Measurements from ENCODE around the gene DEPDC7. TPM values are rescaled to one million over a fixed set of nuclear protein-coding genes. Genes with fewer than 3 reads are reported as not detected.

Gene DEPDC7
- total RNA-seq, 1 experiment from 2014 or later = 4.4 TPM

DNA sequence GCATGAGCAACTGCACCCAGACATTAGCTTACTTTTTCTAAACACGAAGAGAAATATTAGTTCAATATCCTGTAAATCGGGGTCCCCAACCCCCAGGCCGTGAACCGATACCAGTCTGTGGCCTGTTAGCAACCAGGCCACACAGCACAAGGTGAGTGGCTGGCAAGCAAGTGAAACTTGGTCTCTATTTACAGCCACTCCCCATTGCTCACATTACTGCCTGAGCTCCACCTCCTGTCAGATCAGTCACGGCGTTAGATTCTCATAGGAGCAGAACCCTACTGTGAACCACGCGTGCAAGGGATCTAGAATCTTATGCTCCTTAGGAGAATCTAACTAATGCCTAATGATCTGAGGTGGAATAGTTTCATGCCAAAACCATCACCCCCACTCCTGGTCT lies 27.8 kb upstream of the DEPDC7 start:
- Histone ChIP-seq H3K27ac (ENCODE audit: insufficient read length, low read depth, low read length) (no peak overlapping the region), H4K20me1 (ENCODE audit: control insufficient read depth, insufficient read depth, insufficient read length) (no peaks in the 10 kb centered on the region), H3K4me1 (ENCODE audit: insufficient read depth, low read length) (no peaks in the 10 kb centered on the region), H2BK120ac (ENCODE audit: low read depth, low read length, poor library complexity, severe bottlenecking) (no peak overlapping the region), H3K9ac (ENCODE audit: extremely low read depth, insufficient read length, low read length) (no peak overlapping the region), H3K18ac (ENCODE audit: insufficient read length, low read depth, low read length) (no peak overlapping the region), H3K4ac (ENCODE audit: low read depth, low read length) (no peak overlapping the region), H3K4me2 (ENCODE audit: insufficient read depth, insufficient read length, low read length) (no peak overlapping the region), H3T11ph (ENCODE audit: low read length) (no peak overlapping the region), H2BK12ac (ENCODE audit: insufficient read length, low read depth, low read length) (no peak overlapping the region), H3K23ac (ENCODE audit: insufficient read length, low read depth, low read length) (no peak overlapping the region), H3K79me2 (ENCODE audit: insufficient read depth, low read length) (no peaks in the 10 kb centered on the region), H2BK20ac (ENCODE audit: low read depth, low read length, poor library complexity, severe bottlenecking) (no peak overlapping the region), H2AK5ac (ENCODE audit: insufficient read length, low read length) (no peak overlapping the region), H2BK5ac (ENCODE audit: insufficient read length, low read length) (no peak overlapping the region), H3K27me3 (ENCODE audit: insufficient read depth, low read length) (no peaks in the 10 kb centered on the region), H2AFZ (ENCODE audit: low read length) (no peak overlapping the region), H2BK15ac (ENCODE audit: low read depth, low read length) (no peak overlapping the region), H3K14ac (ENCODE audit: insufficient read depth, low read length) (no peak overlapping the region), H3K9me3 (ENCODE audit: control insufficient read depth, low read depth, low read length) (no peaks in the 10 kb centered on the region), H3K79me1 (ENCODE audit: insufficient read depth, low read depth, low read length, poor library complexity, severe bottlenecking) (no peaks in the 10 kb centered on the region), H3K23me2 (ENCODE audit: insufficient read length, low read depth, low read length, poor library complexity, severe bottlenecking) (no peaks in the 10 kb centered on the region), H3K56ac (ENCODE audit: insufficient read length, low read depth, low read length) (no peak overlapping the region), H4K8ac (replicated peaks; ENCODE audit: insufficient read length, low read depth, low read length) (no peak overlapping the region), H4K91ac (ENCODE audit: insufficient read length, low read depth, low read length) (no peak overlapping the region), H4K5ac (ENCODE audit: insufficient read length, low read depth, low read length) (no peak overlapping the region)
- Mint-ChIP-seq H3K4me1 (peaks cover 5 to 6% of the 10 kb centered on the region in 2 experiments), H3K36me3 (ENCODE audit: insufficient read depth in 1 of 3, low read depth in 3 of 3) (peaks cover 0 to 3% (median 0%) of the 10 kb centered on the region in 3 experiments; a peak in 3 of 7 replicates), H3K27me3 (ENCODE audit: low read depth) (no peaks in the 10 kb centered on the region), H3K27ac (peak overlapping the region in 1 of 3 experiments; percentile 57; a peak in 1 of 7 replicates), H3K4me3 (no peak overlapping the region; a peak in 1 of 5 replicates), H3K9me3 (peaks cover 2 to 17% of the 10 kb centered on the region in 2 experiments; a peak in 4 of 5 replicates)
- DNase-seq = peak; percentile 41
- TF ChIP-seq, protein P1, sequence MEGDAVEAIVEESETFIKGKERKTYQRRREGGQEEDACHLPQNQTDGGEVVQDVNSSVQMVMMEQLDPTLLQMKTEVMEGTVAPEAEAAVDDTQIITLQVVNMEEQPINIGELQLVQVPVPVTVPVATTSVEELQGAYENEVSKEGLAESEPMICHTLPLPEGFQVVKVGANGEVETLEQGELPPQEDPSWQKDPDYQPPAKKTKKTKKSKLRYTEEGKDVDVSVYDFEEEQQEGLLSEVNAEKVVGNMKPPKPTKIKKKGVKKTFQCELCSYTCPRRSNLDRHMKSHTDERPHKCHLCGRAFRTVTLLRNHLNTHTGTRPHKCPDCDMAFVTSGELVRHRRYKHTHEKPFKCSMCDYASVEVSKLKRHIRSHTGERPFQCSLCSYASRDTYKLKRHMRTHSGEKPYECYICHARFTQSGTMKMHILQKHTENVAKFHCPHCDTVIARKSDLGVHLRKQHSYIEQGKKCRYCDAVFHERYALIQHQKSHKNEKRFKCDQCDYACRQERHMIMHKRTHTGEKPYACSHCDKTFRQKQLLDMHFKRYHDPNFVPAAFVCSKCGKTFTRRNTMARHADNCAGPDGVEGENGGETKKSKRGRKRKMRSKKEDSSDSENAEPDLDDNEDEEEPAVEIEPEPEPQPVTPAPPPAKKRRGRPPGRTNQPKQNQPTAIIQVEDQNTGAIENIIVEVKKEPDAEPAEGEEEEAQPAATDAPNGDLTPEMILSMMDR (conservative IDR thresholded peaks at IDR 0.05) = no peak
- WGBS (ENCODE audit: extremely low coverage, insufficient read length, low lambda C conversion rate) = no CpG with 5 or more reads among the region's 8 CpGs

Measured in H9 (cell line).